KMS-11 (cell line): Measurements from ENCODE around the gene ITSN1.

Experiments used
- H2AFZ ChIP-seq: fragments of 200-600 bp; sonication (generic); 2 replicates; pipeline ENCODE4 v1.6.1; 2016; ENCODE audit warnings: antibody characterized with exemption, mixed run types, low read depth
- H3K27ac ChIP-seq: fragments of 200-600 bp; sonication (generic); 2 replicates; pipeline ENCODE4 v1.6.1; 2016; ENCODE audit warnings: mild to moderate bottlenecking, mixed run types
- H3K27me3 ChIP-seq: fragments of 200-600 bp; sonication (generic); 2 replicates; pipeline ENCODE4 v1.6.1; 2017; ENCODE audit warnings: mild to moderate bottlenecking, low read depth, mixed run types, moderate library complexity; ENCODE audit not compliant: insufficient read depth
- H3K36me3 ChIP-seq: fragments of 200-600 bp; sonication (generic); 2 replicates; pipeline ENCODE4 v1.6.1; 2017; ENCODE audit warnings: mild to moderate bottlenecking, mixed run types; ENCODE audit not compliant: insufficient read depth
- H3K4me1 ChIP-seq: fragments of 200-600 bp; sonication (generic); 2 replicates; pipeline ENCODE4 v1.6.1; 2016; ENCODE audit warnings: mild to moderate bottlenecking, low read depth, mixed run types; ENCODE audit not compliant: poor library complexity, severe bottlenecking
- H3K4me2 ChIP-seq: fragments of 200-600 bp; sonication (generic); 2 replicates; pipeline ENCODE4 v1.7.0; 2016; ENCODE audit warnings: mild to moderate bottlenecking, mixed run types
- H3K4me3 ChIP-seq: fragments of 200-600 bp; sonication (generic); IDR thresholded peaks from 2 replicates; pipeline ENCODE4 v1.6.1; 2017; ENCODE audit warnings: low read depth, low read length, mixed read lengths; ENCODE audit not compliant: insufficient read depth
- H3K79me2 ChIP-seq: fragments of 200-600 bp; sonication (generic); 2 replicates; pipeline ENCODE4 v1.6.1; 2016; ENCODE audit warnings: low read depth, mixed run types; ENCODE audit not compliant: insufficient read depth
- H3K9ac ChIP-seq: fragments of 200-600 bp; sonication (generic); 2 replicates; pipeline ENCODE4 v1.6.1; 2016; ENCODE audit warnings: mild to moderate bottlenecking, mixed run types
- H4K20me1 ChIP-seq: fragments of 200-600 bp; sonication (generic); 2 replicates; pipeline ENCODE4 v1.6.1; 2016; ENCODE audit warnings: mild to moderate bottlenecking, mixed run types; ENCODE audit not compliant: insufficient read depth
- CTCF ChIP-seq: fragments of 200-600 bp; sonication (generic); conservative IDR thresholded peaks from 2 replicates; pipeline ENCODE4 v1.6.1; 2017; ENCODE audit warnings: low read depth, mild to moderate bottlenecking, antibody characterized with exemption, low read length, moderate library complexity, mixed read lengths

ITSN1 gene

GRCh38 chr21:33733601-33734000, 91.3 kb downstream of the ITSN1 start:
- Histone ChIP-seq H3K4me1 (no peaks in the 10 kb centered on the region), H3K4me2 (no peak overlapping the region), H2AFZ (no peak overlapping the region), H3K36me3 (no peaks in the 10 kb centered on the region), H3K79me2 (no peaks in the 10 kb centered on the region), H3K27me3 (no peaks in the 10 kb centered on the region), H3K4me3 (no peak overlapping the region), H4K20me1 (no peaks in the 10 kb centered on the region), H3K27ac (no peak overlapping the region), H3K9ac (no peak overlapping the region)
- TF ChIP-seq CTCF: no peak

GRCh38 chr21:33734291-33734690, 92.0 kb downstream of the ITSN1 start:
- no peaks in the 10 kb centered on the region for H3K27me3 ChIP-seq
- H3K79me2 ChIP-seq: no peaks in the 10 kb centered on the region
- no peak overlapping the region for H3K4me2 ChIP-seq
- no peaks in the 10 kb centered on the region for H3K36me3 ChIP-seq
- no peak for TF ChIP-seq CTCF
- H4K20me1 ChIP-seq: no peaks in the 10 kb centered on the region
- no peaks in the 10 kb centered on the region for H3K4me1 ChIP-seq
- H2AFZ ChIP-seq: no peak overlapping the region
- H3K27ac ChIP-seq: no peak overlapping the region
- no peak overlapping the region for H3K4me3 ChIP-seq
- no peak overlapping the region for H3K9ac ChIP-seq

DNA sequence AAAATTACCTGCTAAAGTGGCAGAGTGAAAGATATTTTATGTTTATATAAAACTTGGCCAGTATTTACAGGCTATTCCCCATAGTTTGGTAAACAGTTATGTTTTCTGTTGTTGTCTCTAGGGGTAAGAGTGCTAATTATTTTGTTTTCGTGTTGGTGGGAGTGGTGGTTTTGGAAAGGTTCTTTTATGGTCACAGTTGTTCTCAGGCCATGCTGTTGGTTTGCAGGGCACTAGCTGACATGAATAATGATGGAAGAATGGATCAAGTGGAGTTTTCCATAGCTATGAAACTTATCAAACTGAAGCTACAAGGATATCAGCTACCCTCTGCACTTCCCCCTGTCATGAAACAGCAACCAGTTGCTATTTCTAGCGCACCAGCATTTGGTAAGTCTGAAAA, 92.5 kb downstream of the ITSN1 start:
- no peak for TF ChIP-seq CTCF
- H3K36me3 ChIP-seq: no peaks in the 10 kb centered on the region
- H3K9ac ChIP-seq: no peak overlapping the region
- H3K4me3 ChIP-seq: no peak overlapping the region
- H4K20me1 ChIP-seq: no peaks in the 10 kb centered on the region
- no peaks in the 10 kb centered on the region for H3K4me1 ChIP-seq
- no peaks in the 10 kb centered on the region for H3K27me3 ChIP-seq
- no peaks in the 10 kb centered on the region for H3K79me2 ChIP-seq
- H3K4me2 ChIP-seq: no peak overlapping the region
- no peak overlapping the region for H3K27ac ChIP-seq
- H2AFZ ChIP-seq: no peak overlapping the region

GRCh38 chr21:33736569-33736968, 94.3 kb downstream of the ITSN1 start:
- Histone ChIP-seq H3K4me3 (no peak overlapping the region), H3K79me2 (no peaks in the 10 kb centered on the region), H3K36me3 (no peaks in the 10 kb centered on the region), H3K4me2 (no peak overlapping the region), H4K20me1 (no peaks in the 10 kb centered on the region), H3K27ac (no peak overlapping the region), H2AFZ (no peak overlapping the region), H3K9ac (no peak overlapping the region), H3K27me3 (no peaks in the 10 kb centered on the region), H3K4me1 (no peaks in the 10 kb centered on the region)
- no peak for TF ChIP-seq CTCF

GRCh38 chr21:33739701-33740100, 97.4 kb downstream of the ITSN1 start:
- no peaks in the 10 kb centered on the region for H3K79me2 ChIP-seq
- no peak overlapping the region for H3K27ac ChIP-seq
- H4K20me1 ChIP-seq: no peaks in the 10 kb centered on the region
- H3K4me2 ChIP-seq: no peak overlapping the region
- H3K36me3 ChIP-seq: no peaks in the 10 kb centered on the region
- no peak overlapping the region for H2AFZ ChIP-seq
- H3K4me3 ChIP-seq: no peak overlapping the region
- no peak overlapping the region for H3K9ac ChIP-seq
- no peak for TF ChIP-seq CTCF
- H3K4me1 ChIP-seq: no peaks in the 10 kb centered on the region
- no peaks in the 10 kb centered on the region for H3K27me3 ChIP-seq
